Calu3 (cell line): ENCODE results near the gene RBMS2. TPM values are rescaled to one million over a fixed set of nuclear protein-coding genes. Genes with fewer than 3 reads are reported as not detected.

Source experiments
- BruUV-seq: library from RNA; stranded (reverse); fragments of 400-500 nt; replicated peaks from 2 replicates; lab custom pipeline; 2021; lab: Mats Ljungman, UMichigan
- CTCF ChIA-PET: fragments of 300-600 bp; sonication (Branson Sonifier 250); formaldehyde crosslinking; loops from one replicate; lab custom pipeline; 2022; ENCODE audit warnings: antibody characterized with exemption; lab: Charles Lee
- DNase-seq: peaks from one replicate; pipeline ENCODE4 v3.0.0; 2022
- H3K27ac Mint-ChIP-seq: one replicate; pipeline ENCODE4 v1.8.0; 2022; ENCODE audit warnings: mixed read lengths; ENCODE audit not compliant: unreplicated experiment
- H3K27me3 Mint-ChIP-seq: one replicate; pipeline ENCODE4 v1.8.0; 2022; ENCODE audit warnings: mixed read lengths; ENCODE audit not compliant: unreplicated experiment
- H3K36me3 Mint-ChIP-seq: one replicate; pipeline ENCODE4 v1.8.0; 2022; ENCODE audit warnings: mild to moderate bottlenecking, moderate library complexity, mixed read lengths; ENCODE audit not compliant: insufficient read depth, unreplicated experiment
- H3K4me1 Mint-ChIP-seq: one replicate; pipeline ENCODE4 v1.8.0; 2022; ENCODE audit warnings: mild to moderate bottlenecking, low read depth, mixed read lengths; ENCODE audit not compliant: unreplicated experiment
- H3K4me3 Mint-ChIP-seq: one replicate; pipeline ENCODE4 v1.8.0; 2022; ENCODE audit warnings: mild to moderate bottlenecking, low read depth, moderate library complexity, mixed read lengths; ENCODE audit not compliant: unreplicated experiment
- H3K9me3 Mint-ChIP-seq: one replicate; pipeline ENCODE4 v1.8.0; 2022; ENCODE audit warnings: low read depth, mixed read lengths; ENCODE audit not compliant: unreplicated experiment
- CTCF ChIP-seq: fragments of 200-600 bp; IDR thresholded peaks from one replicate; pipeline ENCODE4 v1.8.0; 2022; ENCODE audit warnings: antibody characterized with exemption; ENCODE audit not compliant: unreplicated experiment
- intact Hi-C: fragments of 100-400 bp; cut with micrococcal nuclease; formaldehyde crosslinking; loops from one replicate; pipeline ENCODE4 v1.10.0; 2022; ENCODE audit not compliant: unreplicated experiment
- total RNA-seq: library from RNA; stranded (reverse); gene quantifications from 2 replicates; pipeline ENCODE4 v1.2.3, GENCODE V29; 2022

Gene RBMS2
- total RNA-seq, 1 experiment from 2014 or later = 105 TPM

- BruUV-seq = no TSS peak
- intact Hi-C loops = loop anchor here (10.0 kb wide), 1 partner anchor 90 kb away; the partner anchor contains the start of gene NACA
These were observed 112.7 kb downstream of the RBMS2 start for GRCh38 chr12:56634242-56634836.

GRCh38 chr12:56634837-56635791 is 113.5 kb downstream of the RBMS2 start:
- DNase-seq = peak; percentile 88
- no peaks in the 10 kb centered on the region for H3K27me3 Mint-ChIP-seq
- CTCF ChIA-PET = interaction anchor here (0.6 to 2.0 kb wide), 9 partner anchors 10 to 140 kb away, joined by 3 to 21 read pairs (median 3); partner anchors contain the start of genes NACA and RBMS2
- H3K4me3 Mint-ChIP-seq = peak overlapping the region; percentile 89
- no peaks in the 10 kb centered on the region for H3K9me3 Mint-ChIP-seq
- H3K36me3 Mint-ChIP-seq = peaks cover 76% of the 10 kb centered on the region
- peak; percentile 34 for TF ChIP-seq CTCF
- peaks cover 52% of the 10 kb centered on the region for H3K4me1 Mint-ChIP-seq
- BruUV-seq = no TSS peak
- peak overlapping the region; percentile 80 for H3K27ac Mint-ChIP-seq
- intact Hi-C loops = loop anchor here (5.0 to 10.0 kb wide), 2 partner anchors 52 to 90 kb away; partner anchors contain the start of genes NACA and PTGES3

More at GRCh38 chr12:56634242-56634836, 112.7 kb downstream of the RBMS2 start:
- Mint-ChIP-seq H3K4me1 (peaks cover 52% of the 10 kb centered on the region), H3K9me3 (no peaks in the 10 kb centered on the region), H3K36me3 (peaks cover 76% of the 10 kb centered on the region), H3K27ac (peak overlapping the region; percentile 80), H3K4me3 (peak overlapping the region; percentile 89), H3K27me3 (no peaks in the 10 kb centered on the region)
- TF ChIP-seq CTCF = no peak
- CTCF ChIA-PET = interaction anchor here (0.6 to 1.2 kb wide), 6 partner anchors 11 to 91 kb away, joined by 3 to 5 read pairs (median 3); partner anchors contain the start of gene NACA
- peak; percentile 80 for DNase-seq

GRCh38 chr12:56635806-56636674 is 114.4 kb downstream of the RBMS2 start:
- no peak for TF ChIP-seq CTCF
- intact Hi-C loops = loop anchor here (2.0 to 10.0 kb wide), 3 partner anchors 51 to 123 kb away; partner anchors contain the start of genes NACA and PTGES3
- CTCF ChIA-PET = interaction anchor here (0.6 to 2.0 kb wide), 26 partner anchors 8 to 532 kb away, joined by 3 to 21 read pairs (median 4); partner anchors contain the start of genes ATP5F1B, ESYT1, GLS2 and NACA
- no TSS peak for BruUV-seq
- Mint-ChIP-seq H3K4me1 (peaks cover 44% of the 10 kb centered on the region), H3K36me3 (peaks cover 77% of the 10 kb centered on the region), H3K9me3 (no peaks in the 10 kb centered on the region), H3K4me3 (peak overlapping the region; percentile 89), H3K27ac (peak overlapping the region; percentile 80), H3K27me3 (no peaks in the 10 kb centered on the region)
- peak; percentile 82 for DNase-seq
